ENCODE results near the gene DNAJC15.

The DNAJC15 gene

DNA sequence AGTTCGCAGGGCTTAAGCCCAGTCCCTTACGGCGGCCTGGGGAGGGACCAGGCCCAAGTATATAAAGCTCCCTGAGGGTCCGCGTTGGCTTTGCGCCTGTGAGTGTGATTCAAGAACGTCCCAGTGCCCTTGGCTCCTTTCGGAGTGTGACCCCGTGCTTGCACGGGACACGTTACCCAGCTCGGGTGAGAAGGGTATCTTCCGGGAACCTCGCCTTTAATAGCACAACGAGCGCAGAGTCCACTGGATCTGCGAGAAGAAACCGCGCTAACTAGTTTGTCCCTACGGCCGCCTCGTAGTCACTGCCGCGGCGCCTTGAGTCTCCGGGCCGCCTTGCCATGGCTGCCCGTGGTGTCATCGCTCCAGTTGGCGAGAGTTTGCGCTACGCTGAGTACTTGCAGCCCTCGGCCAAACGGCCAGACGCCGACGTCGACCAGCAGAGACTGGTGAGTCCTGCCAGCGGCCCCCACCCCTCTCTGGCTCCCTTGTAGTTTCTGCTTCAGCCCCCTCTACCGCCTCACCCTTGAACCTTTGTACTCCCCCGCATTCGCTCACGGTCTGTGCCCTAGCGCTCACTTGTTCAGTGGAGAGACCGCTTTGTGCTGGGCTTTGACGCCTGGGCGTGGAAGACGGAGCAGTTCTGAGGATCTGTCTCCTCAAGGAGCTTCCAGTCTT, at the start of gene DNAJC15:
DNAJC15 (plus strand) TSS at position 298 of the 675 bp plus-strand sequence; CDS start at position 339, 41 bp downstream.
- peak; percentile 83 to 86 for DNase-seq

DNA sequence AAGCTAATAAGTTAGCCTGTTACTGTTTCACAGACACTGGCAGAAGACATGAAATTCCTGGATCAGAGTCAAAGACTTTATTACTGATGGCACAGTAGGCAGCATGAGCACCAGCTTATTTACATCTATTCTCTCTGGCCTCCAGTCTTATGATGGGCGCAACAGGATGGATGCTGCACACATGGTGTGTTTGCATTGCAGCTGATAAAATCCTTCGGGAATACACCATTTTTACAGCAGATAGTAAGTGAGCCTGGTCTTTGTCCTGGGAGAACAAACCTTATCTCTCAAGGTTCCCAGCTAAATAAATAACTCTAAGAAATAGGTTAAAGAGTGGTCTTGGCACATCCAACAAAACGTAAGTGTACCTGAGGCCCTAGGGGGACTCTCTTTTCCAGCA, 47.3 kb upstream of the DNAJC15 start:
- no peak for DNase-seq

DNA sequence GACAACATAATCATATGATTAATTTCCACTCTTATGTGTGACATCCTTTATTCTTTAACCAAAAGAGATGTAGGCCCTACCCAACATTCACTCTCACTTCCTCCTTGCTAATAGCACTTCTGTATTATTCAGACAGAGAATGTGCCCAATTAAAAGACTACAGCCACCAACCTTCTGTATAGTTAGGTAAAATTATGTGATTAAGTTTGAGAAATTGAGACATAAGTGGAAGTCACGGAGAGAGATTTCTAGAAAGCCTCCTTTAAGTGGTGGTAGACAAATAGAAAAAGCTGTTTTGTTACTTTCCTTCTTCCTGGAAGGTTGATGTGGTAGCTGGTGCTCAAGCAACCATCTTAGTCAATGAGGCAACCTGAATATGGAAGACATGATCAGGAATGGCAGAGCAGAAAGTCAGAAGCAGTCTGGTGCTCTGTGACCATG, 46.1 kb upstream of the DNAJC15 start:
- no peak for DNase-seq

DNA sequence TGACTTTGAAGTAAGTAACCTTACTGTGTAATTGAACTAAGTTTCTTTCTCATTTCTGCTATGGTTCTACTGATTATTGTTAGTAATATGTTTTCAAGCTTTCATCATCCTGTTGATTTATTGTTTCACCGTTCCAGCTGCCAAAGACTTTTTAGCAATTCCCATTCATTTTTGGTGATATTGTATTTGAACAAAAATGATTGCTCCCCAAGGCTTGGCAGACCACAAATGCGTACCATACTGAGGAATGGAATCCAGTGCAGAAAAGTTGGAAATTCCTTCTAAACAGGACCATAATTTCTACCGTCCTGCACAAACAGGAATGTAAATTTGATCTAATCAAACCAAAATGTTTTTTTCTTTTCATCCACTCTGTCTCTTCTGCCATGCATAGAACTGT, 42.1 kb upstream of the DNAJC15 start:
- DNase-seq: no peak

GRCh38 chr13:42981853-42982252, 41.5 kb upstream of the DNAJC15 start:
- DNase-seq: no peak

DNA sequence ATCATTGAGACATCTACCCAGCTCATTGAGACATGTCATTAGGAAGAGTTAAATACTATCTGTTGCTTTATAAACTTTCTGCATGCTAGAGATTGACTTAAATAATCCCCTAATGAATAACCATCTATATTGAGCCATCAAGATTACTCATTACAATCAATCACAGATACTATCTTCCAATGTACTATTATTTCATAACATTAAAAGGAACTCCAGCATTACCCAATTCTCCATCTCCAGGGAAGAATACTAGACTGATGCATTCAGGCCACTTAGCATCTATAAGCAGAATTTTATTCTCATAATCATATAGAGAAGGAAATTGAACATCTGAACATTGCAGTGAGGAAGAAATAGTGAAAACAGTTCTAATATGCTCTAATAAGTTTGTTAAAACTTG, 39.4 kb upstream of the DNAJC15 start:
- no peak for DNase-seq

- DNase-seq: no peak
These were observed 38.7 kb upstream of the DNAJC15 start for GRCh38 chr13:42984691-42985090.

DNA sequence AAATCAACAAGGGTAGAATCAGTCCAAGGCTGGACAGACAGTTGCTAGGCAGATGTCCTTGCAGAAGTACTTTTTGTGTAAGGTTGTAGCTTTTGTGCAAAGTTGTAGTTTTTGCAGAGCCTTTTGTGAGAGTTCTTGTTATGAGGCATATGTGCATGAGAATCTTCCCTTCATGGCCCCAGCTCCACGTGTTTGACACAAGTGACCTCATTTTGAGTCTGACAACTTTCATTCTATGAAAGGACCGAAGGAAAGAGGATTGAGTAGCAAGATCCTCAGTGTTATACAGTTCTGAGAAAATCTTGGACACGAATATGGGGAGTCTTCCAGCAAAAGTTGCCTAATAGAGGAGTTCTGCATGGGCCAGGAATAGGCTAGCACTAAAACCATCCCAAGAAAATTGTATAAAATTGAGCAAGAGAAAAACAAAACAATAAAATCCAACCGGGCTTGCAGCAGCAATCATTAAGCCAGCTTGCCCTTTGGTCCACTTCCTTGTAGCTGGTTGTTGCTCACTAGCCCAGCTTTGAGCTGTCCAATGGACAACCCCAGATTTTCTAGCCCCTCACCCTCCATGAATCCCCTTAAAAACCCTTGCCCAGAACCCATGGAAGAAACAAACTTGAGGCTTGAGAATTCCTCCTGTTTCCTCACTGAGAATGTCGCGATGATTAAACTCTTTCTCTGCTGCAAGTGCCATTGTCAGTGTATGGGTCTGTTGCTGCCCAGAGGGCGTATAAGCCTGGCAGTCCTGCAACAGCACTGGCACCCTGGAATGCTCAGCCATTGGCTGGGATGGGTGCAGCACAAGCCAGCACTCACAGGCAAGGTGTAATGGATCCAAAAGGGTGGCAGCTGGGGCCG, 37.8 kb upstream of the DNAJC15 start:
- no peak for DNase-seq

- no peak for DNase-seq
These were observed 37.2 kb upstream of the DNAJC15 start for GRCh38 chr13:42986176-42986574.

- peak in 1 of 2 donors; percentile 75 for DNase-seq
These were observed 32.8 kb upstream of the DNAJC15 start for GRCh38 chr13:42990291-42991232.

DNA sequence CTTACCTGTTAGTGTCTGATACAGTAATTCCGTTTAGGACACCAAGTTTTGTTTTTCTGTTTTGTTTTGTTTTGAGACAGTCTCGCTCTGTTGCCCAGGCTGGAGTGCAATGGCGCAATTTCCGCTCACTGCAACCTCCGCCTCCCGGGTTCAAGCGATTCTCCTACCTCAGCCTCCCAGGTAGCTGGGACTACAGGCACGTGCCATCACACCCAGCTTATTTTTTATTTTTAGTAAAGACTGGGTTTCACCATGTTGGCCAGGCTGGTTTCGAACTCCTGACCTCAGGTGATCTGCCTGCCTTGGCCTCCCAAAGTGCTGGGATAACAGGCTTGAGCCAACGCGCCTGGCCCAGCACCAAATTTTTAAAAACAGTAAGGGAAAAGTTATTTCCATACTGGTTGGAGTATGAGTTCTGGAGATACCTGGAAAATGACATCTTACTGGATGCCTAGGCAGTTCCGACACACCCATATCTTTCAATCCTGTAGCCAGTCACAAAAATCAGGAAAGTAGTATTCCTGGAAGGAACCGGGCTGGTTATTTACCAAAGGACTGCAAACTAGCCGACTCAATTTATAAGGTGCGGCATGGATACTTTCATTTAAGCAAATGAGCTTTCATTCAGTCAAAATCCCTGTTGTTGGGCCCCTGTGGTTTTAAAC, 32.0 kb upstream of the DNAJC15 start:
- peak; percentile 16 to 23 for DNase-seq

GRCh38 chr13:42991898-42992763, 31.3 kb upstream of the DNAJC15 start, which contains the start of gene EPSTI1:
TSS of gene EPSTI1 (minus strand) at chr13:42992241. CDS start at chr13:42992165, 76 bp downstream.
- peak; percentile 84 to 85 for DNase-seq

GRCh38 chr13:42992764-42993122, 30.6 kb upstream of the DNAJC15 start:
- peak in 1 of 2 donors; percentile 16 for DNase-seq

DNA sequence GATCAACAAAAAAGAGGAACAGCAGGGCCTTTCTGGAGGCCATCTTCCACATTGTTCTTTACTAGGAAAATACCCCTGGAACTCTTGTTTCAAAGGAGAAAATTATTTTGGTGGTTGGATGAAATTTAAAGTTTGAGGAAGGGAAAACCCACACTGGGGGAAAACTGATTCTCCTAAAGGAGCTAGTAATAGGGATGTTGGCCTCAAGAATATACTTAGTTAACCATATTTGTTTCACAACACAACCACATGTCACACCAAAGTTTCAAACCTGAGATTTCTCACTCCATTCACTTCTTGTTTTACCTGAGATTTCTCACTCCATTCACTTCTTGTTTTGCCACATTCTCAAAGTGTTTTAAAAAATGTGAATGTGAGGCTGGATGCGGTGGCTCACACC, 28.5 kb upstream of the DNAJC15 start:
- no peak for DNase-seq

- DNase-seq: no peak
These were observed 26.8 kb upstream of the DNAJC15 start for GRCh38 chr13:42996584-42996983.

- no peak for DNase-seq
These were observed 26.0 kb upstream of the DNAJC15 start for GRCh38 chr13:42997381-42997780.

DNA sequence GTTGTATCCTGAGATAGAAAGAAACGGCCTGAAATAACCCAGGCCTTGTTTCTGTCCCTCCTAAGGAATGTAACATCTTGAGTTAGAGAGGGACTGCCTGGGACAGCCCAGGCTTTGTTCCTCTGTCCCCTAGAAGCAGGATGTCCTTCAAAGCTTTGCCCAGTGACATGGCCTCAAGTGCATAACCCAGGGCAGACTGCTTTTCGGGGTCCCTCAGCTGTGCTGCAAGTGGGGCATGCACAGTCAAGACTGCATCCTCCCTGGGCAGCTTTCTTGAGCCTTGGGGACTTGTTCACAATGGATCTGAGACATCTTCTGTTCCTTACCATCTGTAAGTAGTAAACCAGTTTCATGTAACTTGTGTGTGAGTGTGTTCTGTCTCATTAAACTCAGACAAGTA, 23.9 kb upstream of the DNAJC15 start:
- DNase-seq: no peak

DNA sequence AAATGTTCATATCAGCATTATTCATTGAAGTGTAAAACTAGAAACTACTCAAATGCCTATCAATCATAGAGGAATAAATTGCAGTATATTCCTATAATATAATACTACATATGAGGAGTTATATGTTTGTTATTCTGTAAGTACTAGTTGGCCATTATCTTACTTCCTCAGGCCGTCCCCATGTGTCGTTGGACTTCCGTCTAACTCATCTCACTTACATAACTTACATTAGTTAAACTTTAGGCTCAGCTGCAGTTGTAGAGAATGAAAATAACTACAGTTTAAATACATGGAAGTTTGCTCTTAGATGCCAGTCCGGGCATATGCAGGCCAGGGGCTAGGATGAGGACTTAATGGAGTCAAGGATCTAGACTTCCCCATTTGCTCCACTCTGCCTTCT, 22.7 kb upstream of the DNAJC15 start:
- DNase-seq: no peak

- DNase-seq: no peak
These were observed 21.4 kb upstream of the DNAJC15 start for GRCh38 chr13:43002021-43002420.

- no peak for DNase-seq
These were observed 20.4 kb upstream of the DNAJC15 start for GRCh38 chr13:43003010-43003409.

- no peak for DNase-seq
These were observed 19.7 kb upstream of the DNAJC15 start for GRCh38 chr13:43003729-43004128.
